GM21528 (cell line): Measurements from ENCODE around the gene GLRA1.
"Not testable (repeated sequence)": the region's sequence is repeated elsewhere in the genome, so short reads cannot be mapped to it uniquely, and the experiment has no call there.

Experiments used
- ATAC-seq: cut with Tn5 transposase; IDR thresholded peaks from one replicate; pipeline ENCODE4 v1.9.1; 2021; ENCODE audit warnings: mild to moderate bottlenecking, moderate library complexity; ENCODE audit not compliant: unreplicated experiment, low FRiP score

GLRA1 gene

DNA sequence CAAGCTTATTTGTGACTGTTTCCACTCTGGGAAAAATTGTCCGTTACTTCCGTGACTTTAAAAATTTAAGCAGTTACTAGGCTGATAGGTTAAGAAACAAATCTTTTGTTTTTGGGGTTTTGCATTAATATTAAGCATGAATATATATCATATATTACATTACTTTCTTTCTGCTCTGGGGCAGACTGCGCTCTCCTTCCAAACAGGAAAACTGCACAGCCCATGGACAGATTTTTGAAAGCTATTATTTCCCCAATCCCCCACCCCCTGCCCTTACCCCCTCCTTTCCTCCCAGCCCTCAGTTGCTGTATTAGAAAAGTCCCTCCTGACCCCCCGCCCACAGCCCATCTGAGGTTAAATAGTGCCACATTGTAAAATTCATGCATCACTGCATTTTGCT is 102.5 kb downstream of the GLRA1 start:
- no peak for ATAC-seq

DNA sequence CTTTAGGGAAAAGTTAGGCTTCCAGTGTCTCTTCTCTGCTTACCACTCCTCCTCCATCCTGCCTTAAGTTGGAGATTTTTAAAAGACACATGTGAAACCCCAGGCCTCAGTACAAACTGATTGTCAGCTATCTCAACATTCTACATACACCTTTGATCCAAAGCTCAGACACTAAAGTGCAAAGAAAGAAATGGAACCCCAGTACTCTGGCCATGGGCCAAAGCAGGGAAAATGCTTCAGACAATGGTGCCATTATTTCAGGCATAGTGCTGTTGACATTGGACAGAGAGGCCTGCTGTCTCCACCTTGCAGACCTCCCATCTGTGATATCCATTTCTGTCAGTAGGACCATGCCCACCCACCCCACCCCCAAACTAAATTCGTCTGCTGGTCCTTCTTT is 103.7 kb downstream of the GLRA1 start:
- no peak for ATAC-seq

DNA sequence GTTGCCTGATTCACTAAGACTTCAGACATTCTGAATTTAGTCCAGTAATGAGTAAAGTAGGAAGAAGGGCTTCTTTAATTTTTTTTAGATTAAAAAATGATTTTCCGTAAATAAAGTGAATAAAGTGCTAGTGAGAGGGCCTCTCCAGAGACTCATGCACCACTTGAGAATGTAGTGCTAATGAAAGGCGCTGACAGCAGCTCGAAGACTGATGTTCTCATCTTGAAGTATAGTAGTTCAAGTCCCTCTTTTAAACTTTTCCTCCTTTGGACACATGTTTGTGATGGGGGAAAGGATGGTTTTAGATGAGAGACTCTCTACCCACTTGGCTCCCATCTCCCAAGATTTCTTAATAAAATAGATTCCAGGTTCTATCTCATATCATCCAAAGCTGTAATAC is 104.4 kb downstream of the GLRA1 start:
- ATAC-seq = no peak

DNA sequence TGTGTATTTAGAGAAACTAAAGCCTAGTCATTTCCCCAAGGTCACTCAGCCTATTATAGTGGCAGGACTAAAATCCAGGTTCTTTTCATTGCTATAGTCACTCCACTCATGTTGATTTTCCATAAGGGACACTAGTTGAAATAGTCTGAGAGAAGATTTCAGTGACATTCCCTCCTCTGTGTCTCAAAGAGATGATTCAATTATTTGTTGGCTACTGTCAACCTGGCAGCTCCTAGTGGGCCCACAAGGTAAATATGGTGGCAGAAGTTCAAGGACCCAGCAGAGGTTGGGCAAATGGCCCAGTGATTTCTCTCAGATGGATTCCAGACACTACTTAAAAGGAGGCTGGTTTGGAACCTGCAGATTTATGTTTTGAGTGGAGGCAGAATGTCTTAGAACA is 104.8 kb downstream of the GLRA1 start:
- ATAC-seq = no peak

DNA sequence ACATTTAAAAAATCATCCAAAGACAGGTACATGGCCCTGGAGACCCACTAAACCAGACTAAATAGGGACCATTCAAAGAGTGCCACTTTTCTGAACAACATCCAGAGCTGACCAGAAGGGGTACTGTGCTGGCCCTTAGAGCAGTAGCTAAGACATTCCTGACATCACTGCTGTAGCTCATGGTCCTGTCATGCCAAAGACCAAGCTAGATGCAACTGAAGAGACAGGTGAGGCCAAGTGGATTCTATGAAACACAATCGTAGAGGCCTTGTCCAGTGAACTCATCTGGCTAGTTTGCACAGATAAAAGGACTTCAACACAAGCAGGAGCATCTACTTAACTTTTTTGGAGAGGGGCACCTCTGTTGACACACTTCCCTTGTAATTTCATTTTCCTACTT is 109.6 kb downstream of the GLRA1 start:
- ATAC-seq = no peak

DNA sequence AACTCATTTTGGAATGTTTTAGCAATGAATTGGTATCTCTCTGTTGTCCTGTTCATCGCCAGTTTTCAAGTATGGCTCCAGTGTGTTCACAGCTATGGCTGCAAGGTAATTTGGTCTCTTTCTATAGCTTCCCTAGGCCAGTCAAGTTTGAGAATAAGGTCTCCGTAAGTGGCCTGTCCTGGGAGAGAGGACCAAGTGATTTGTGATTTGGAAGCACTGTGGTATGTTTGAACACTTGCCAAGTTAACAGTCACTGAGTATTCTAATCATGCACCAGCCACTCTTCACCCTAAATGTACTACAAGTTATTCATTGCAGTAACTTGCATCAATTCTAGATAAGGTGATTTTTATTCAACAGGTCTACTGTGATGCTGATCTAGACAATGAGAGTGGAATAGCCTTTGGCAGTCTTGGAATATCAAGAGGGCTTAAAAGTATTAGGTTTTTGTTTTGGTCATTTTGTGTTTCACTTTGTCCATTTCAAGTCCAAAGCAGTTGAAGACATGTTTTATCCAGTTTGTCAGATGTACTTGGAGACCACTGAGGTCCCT is 111.8 kb downstream of the GLRA1 start:
- no peak for ATAC-seq

DNA sequence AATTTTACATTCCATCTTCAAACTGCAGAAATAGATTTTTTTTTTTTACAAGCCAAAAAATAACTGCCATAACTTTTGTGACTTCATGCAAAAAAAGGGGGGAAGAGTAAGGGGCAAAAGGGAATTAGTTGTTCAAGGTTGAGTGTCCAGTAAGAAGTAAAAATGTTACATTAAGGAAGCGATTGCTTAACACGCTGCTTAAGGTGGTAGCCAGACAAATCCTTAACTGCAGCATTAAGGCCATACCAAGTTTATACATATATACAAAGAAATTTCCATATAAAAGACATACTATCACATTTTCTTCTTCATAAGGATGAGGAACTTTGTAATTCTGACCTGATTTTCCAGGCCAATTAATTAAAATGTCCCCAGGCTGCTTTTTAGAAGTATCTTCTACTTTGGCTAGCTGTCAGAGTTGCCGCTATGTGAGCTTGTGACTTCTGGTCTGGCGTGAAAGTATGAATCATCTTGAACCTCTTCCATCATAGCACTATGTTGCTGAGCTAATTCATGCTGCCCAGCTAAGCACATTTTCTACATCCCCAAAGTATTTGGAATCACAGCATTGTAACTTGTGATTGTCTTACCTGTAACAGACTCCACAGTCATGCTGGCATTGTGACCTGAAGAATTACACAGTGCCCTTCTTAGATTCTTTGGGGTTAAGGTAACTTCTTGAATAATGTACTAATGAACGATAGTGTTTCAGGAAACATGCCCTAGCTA is 112.9 kb downstream of the GLRA1 start:
- no peak for ATAC-seq

DNA sequence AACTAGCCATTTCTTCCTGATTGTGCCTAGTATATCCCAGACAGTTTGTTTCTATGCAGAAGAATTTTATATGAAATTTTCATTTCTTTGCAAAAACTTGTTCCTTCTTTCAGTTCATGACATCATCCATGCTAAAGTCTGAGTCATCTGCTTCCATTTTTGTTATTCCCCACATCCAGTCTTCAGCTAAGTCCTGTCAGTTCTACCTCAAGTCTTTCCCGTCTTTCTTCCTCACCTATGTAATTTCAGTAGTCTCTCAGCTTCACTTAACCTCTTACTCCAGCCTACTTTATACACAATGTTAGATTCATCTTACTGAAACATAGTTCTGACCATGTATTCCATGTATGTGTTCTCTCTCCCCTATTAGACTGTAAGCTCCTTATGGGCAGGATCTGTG is 113.8 kb downstream of the GLRA1 start:
- ATAC-seq = no peak

DNA sequence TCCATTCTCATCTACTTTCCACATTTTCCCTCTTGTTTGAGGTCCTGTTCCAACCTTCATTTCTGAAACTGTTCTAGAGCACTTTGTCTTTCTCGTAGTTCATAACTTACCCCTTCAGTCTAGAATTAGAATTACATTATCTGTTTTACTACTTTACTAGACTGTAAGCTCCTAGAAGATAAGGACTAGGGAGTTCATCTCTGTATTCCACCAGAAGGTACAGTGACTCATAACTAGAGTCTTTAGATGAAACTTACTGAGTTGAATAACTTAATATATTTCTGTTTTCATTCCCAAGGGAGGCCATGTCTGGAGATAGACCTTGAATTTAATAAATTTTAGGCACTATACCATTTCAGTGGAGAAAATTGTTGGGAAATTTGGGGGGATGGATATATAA is 114.2 kb downstream of the GLRA1 start:
- no peak for ATAC-seq

DNA sequence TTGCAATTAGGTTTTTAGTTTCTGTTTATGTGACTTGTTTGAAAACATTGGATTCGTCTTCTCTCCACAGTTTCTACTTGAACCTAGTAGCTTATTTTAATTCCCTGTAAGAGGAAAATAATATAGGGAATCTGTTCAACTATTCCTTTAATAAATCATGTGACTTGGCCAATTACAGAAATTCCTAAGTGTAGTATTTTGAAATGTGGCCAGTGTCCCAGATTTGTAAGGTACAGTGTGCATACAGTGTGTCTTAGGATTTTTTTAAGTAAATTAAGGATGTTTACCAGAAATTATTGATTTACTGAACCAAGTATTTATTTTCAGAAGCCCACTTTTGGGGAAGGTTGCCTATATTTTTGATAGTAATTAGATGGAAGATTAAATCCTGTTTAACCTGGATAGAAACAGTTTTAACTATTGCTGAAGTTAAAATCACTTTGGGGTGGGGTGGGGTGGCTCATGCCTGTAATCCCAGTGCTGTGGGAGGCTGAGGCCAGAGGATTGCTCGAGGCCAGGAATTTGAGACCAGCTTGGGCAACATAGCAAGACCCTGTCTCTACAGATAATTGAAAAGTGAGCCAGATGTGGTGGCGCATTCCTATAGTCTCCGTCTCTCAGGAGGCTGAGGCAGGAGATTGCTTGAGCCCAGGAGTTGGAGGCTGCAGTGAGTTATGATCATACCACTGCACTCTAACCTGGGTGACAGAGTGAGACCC is 116.0 kb downstream of the GLRA1 start:
- no peak for ATAC-seq

DNA sequence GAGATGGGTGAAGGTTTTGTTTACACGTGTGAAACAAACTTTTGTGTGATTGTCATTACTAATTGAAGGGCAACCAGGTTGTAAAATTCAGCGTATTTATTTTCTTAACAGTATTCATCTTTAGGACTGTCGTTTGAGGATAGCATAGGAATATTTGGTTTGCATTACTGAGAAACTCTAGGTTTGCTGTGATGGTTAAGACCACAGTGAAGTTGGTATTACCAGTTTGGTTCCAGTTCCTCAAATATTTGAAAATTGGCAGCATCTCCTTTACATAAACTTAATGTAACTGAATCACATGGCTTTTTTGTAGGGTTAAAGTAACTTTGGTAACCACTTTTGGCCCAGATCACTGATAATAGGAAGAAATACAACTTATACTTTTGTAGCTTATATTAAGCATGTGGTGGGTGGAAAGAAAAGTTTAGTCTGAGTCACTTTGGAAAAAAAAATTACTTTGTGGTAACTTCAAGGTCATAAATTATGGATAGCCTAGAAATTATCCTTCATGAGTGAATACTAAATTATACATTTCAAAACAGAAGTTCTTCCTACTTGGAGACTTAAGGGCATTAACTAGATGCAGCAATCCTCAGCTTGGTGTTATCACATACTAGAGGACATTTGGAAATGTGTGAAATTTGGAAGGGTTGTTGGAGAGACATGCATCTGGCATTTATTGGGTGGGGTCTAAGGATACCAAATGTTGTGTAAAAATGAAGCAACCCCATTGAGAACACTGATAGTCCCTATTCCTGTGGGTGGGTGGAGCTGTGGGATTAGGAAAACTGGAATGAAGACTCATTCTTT is 119.0 kb downstream of the GLRA1 start:
- no peak for ATAC-seq

DNA sequence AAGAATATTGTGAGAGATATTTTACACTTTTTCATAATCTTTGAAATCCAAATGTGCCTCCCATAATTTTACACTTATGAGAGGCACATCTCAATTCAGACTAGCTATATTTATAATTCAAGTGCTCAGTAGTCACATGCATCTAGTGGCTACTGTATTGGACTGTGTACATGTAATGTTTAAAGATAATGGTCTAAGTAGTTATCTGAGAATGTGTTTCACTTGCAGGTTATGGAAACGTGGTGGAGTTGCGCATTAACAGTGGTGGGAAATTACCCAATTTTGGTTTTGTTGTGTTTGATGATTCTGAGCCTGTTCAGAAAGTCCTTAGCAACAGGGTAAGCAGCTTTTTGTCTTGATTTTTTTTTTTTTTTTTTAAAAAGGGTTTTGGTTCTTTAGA is 124.1 kb downstream of the GLRA1 start:
- no peak for ATAC-seq

DNA sequence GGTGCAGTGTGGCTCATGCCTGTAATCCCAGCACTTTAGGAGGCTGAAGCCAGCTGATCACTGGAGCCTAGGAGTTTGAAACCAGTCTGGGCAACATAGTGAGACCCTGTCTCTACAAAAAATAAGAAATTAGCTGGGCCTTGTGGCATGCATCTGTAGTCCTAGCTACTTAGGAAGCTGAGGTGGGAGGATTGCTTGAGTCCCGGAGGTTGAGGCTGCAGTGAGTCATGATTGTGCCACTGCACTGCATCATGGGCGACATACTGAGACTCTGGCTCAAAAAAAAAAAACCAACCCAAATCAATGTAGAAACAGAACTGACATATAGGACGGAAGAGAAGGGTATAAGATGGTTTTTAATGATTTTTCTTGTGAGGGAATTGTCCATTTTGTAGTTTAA is 125.2 kb downstream of the GLRA1 start:
- no peak for ATAC-seq

DNA sequence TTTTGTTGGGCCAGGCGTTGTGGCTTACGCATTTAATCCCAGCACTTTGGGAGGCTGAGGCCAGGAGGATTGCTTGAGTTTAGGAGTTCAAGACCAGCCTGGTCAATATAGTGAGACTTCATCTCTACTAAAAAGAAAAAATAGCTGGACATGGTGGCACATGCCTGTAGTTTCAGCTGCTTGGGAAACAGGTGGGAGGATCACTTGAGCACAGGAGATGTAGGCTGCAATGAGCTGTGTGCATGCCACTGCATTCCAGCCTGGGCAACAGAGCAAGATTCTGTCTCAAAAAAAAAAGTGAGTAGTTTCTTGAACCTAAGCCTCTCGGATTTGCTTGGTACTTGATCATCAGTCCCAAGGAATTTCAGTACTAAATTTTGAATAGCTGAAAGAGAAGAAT is 126.0 kb downstream of the GLRA1 start:
- no peak for ATAC-seq

DNA sequence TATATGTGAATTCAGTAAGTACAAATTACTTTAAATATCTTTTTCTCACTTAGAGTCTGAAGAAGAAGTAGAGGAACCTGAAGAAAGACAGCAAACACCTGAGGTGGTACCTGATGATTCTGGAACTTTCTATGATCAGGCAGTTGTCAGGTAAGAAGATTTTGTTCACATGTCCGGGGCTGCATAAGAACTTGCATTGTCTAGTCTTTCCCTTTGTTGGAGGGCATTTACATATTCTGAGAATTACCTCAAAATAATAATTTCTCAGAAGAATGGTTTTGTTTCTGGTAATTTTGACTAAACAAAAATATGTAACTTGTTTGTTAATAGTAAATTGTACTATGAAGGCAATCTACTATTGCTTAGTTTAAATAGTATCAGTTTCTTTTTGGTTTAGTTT is 129.2 kb downstream of the GLRA1 start:
- no peak for ATAC-seq

DNA sequence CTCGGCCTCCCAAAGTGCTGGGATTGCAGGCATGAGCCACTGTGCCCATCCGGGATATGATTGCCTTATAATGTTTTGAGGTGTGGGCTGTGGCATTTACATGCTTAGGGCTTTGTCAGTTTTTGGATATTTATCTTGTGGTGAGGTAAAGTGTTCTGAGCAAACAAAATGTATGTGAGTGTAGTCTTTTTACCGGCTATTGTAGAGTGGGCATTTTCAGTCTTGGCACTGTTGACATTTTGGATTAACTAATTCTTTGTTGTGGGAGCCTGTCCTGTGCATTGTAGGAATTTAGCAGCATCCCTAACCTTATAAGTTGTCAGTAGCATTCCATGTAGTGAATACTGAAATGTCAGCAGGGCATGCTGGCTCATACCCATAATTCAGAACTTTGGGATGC is 131.3 kb downstream of the GLRA1 start:
- ATAC-seq = no peak

DNA sequence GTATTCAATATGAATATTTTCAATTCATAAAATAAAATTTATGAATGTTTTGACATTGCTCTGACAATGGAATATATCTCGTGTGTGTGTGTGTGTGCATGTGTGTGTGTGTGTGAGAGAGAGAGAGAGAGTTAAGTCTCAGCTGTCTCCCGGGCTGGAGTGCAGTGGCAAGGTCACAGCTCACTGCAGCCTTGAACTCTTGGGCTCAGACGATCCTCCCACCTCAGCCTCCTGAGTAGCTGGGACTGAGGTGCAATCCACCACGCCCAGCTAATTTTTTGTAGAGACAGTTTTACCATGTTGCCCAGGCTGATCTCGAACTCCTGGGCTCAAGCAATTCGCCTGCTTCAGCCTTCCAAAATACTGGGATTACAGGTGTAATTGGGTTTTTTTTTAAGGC is 136.8 kb downstream of the GLRA1 start:
- ATAC-seq = no peak

DNA sequence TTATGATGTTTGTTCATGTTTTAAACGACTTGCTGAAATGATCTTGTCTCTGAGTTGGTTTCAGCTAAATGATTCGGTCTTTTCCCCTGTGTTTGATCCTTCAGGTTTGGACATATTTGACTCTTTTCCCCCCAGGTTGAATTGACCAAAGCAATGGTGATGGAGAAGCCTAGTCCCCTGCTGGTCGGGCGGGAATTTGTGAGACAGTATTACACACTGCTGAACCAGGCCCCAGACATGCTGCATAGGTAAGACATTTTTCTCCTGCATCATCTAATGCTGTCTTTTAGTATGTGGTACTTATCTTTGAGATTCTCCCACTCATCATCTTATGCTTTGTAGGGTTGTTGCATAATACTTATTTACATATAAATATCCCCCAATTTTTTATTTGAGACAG is 138.2 kb downstream of the GLRA1 start:
- no peak for ATAC-seq

DNA sequence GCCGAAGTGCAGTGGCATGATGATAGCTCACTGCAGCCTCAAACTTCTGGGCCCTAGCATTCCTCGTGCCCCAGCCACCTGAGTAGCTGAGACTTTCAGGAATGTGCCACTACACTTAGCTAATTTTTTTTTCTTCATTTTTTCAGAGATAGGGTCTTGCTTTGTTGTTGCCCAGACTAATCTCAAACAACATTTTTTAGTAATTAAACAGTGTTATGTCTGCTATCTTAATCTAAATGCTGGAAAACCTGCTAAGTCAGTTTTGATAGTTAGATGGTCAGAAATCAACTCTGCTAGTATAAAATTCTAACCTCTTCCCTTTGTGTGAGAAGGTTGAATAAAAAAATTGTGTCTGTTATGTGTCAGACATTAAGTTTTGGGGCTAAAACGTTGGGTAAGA is 140.5 kb downstream of the GLRA1 start:
- ATAC-seq = no peak

DNA sequence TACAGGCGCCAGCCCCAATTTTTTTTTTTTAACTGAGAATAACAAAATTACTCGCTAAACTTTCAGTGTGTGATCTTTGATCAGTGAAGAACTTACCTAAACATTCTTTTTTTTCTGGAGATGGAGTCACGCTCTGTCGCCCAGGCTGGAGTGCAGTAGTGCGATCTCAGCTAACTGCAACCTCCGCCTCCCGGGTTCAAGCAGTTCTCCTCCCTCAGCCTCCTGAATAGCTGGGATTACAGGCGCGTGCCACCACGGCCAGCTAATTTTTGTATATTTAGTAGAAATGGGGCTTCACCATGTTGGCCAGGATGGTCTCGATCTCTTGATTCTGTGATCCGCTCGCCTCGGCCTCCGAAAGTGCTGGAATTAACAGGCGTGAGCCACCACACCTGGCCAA is 141.0 kb downstream of the GLRA1 start:
- ATAC-seq = not testable (repeated sequence)

DNA sequence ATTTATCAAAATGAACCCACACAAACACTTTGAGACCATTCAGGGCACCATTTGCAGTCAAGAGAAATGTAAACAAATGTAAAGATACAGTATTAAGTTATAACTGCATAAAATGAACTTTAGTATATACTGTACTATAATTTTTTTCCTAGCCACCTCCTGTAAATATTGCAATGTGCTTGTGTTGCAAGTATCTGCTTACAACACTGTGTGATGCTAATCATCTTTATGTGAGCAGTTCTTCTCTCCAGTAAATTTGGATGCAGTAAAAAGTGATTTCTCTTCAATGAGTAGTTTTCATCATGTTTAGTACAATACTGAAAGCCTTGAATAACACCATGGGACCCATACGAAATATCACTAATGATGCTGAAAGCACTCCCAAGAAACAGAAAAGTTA is 143.4 kb downstream of the GLRA1 start:
- ATAC-seq = no peak
